Lower leg skin (tissue), 4 donors: ENCODE results near the gene GBE1. TPM values are rescaled to one million over a fixed set of nuclear protein-coding genes. Genes with fewer than 3 reads are reported as not detected.

ENCODE experiments used
- DNase-seq, 2 donors: peaks; one replicate each; pipeline ENCODE4 v3.0.0-alpha.2; 2019; ENCODE audit warnings: low spot score in 2 of 2
- H3K4me3 ChIP-seq: fragments of 200-600 bp; sonication (generic); 2 replicates; pipeline ENCODE4 v1.5.1; 2017; ENCODE audit warnings: mild to moderate bottlenecking, low read depth; ENCODE audit not compliant: poor library complexity, severe bottlenecking
- CTCF ChIP-seq, 3 donors: fragments of 450-650 bp; IDR thresholded peaks; one replicate each; pipeline ENCODE4 v1.5.1; 2016; ENCODE audit warnings: antibody characterized with exemption in 3 of 3, mild to moderate bottlenecking in 3 of 3, moderate library complexity in 2 of 3
- POLR2A ChIP-seq, 2 donors: fragments of 450-650 bp; IDR thresholded peaks; one replicate each; pipeline ENCODE4 v1.6.1; 2016 to 2017; ENCODE audit warnings: antibody characterized with exemption in 2 of 2, mild to moderate bottlenecking in 1 of 2, moderate library complexity in 1 of 2
- WGBS, 2 donors: methylation state at CpG; one replicate each; pipeline ENCODE4 v1.1.5; 2018; 5-methylcytosine and 5-hydroxymethylcytosine counted together
- intact Hi-C: fragments of 100-400 bp; cut with DNase I; formaldehyde crosslinking; loops from one replicate; pipeline ENCODE4 v1.15.0; 2023; ENCODE audit warnings: low total_unique reads
- total RNA-seq, 4 donors: library from RNA; depleted of rRNA; stranded (reverse); fragments of >200 nt; gene quantifications; one replicate each; pipeline ENCODE4 v1.1.0, GENCODE V29; 2016

Gene GBE1
- total RNA-seq, 4 donors from 2014 or later = 13.5 to 21.7 (median 15.8) TPM

- H3K4me3 ChIP-seq = no peak overlapping the region
- DNase-seq = no peak
- TF ChIP-seq POLR2A (IDR thresholded peaks at IDR 0.05) = no peak
- TF ChIP-seq CTCF (IDR thresholded peaks at IDR 0.05) = no peak
- intact Hi-C loops = no loop called here
- WGBS, 2 donors = 76 to 83% methylated on average over 2 of the region's 2 CpGs
These were observed 159.6 kb downstream of the GBE1 start for GRCh38 chr3:81601707-81602305.

GRCh38 chr3:81592101-81592500 lies 169.3 kb downstream of the GBE1 start:
- H3K4me3 ChIP-seq = no peak overlapping the region
- TF ChIP-seq CTCF (IDR thresholded peaks at IDR 0.05) = no peak
- TF ChIP-seq POLR2A (IDR thresholded peaks at IDR 0.05) = no peak
- DNase-seq = no peak
- intact Hi-C loops = no loop called here
- 89 to 90% methylated on average over 5 of the region's 5 CpGs for WGBS, 2 donors

GRCh38 chr3:81585937-81586336 lies 175.5 kb downstream of the GBE1 start:
- no peak for DNase-seq
- TF ChIP-seq CTCF (IDR thresholded peaks at IDR 0.05) (no peak), POLR2A (IDR thresholded peaks at IDR 0.05) (no peak)
- H3K4me3 ChIP-seq = no peak overlapping the region
- intact Hi-C loops = no loop called here
- 94 to 95% methylated on average over 5 of the region's 5 CpGs for WGBS, 2 donors

GRCh38 chr3:81585056-81585455 lies 176.4 kb downstream of the GBE1 start:
- DNase-seq = no peak
- no peak overlapping the region for H3K4me3 ChIP-seq
- 94 to 96% methylated on average over 2 of the region's 2 CpGs for WGBS, 2 donors
- no peak for TF ChIP-seq CTCF (IDR thresholded peaks at IDR 0.05)
- no peak for TF ChIP-seq POLR2A (IDR thresholded peaks at IDR 0.05)
- intact Hi-C loops = no loop called here

GRCh38 chr3:81581966-81582599 lies 179.4 kb downstream of the GBE1 start:
- intact Hi-C loops = no loop called here
- no peak for TF ChIP-seq CTCF (IDR thresholded peaks at IDR 0.05)
- WGBS, 2 donors = 56 to 64% methylated on average over 5 of the region's 5 CpGs
- no peak for DNase-seq
- H3K4me3 ChIP-seq = no peak overlapping the region

- no peak overlapping the region for H3K4me3 ChIP-seq
- no peak for DNase-seq
- intact Hi-C loops = no loop called here
- 28 to 34% methylated on average over 5 of the region's 5 CpGs for WGBS, 2 donors
- TF ChIP-seq CTCF (IDR thresholded peaks at IDR 0.05) = no peak
These were observed 181.1 kb downstream of the GBE1 start for GRCh38 chr3:81580355-81580754.
